Body of pancreas (tissue), 4 donors: Measurements from ENCODE around the gene MEIS2.

Experiments used
- CTCF ChIP-seq, 7 experiments: fragments of 450-650 bp in 4 of 7; fragments of 200-600 bp in 3 of 7; sonication (generic) in 3 of 7; IDR thresholded peaks; one replicate each; pipeline ENCODE4 v1.5.1; 2016 to 2019; ENCODE audit warnings: antibody characterized with exemption in 7 of 7
- POLR2A ChIP-seq, 3 donors: fragments of 450-650 bp; IDR thresholded peaks; one replicate each; pipeline ENCODE4 v1.6.1; 2016; ENCODE audit warnings: antibody characterized with exemption in 3 of 3, mild to moderate bottlenecking in 2 of 3

- TF ChIP-seq CTCF (IDR thresholded peaks at IDR 0.05) (no peak), POLR2A (IDR thresholded peaks at IDR 0.05) (no peak)
Observed at GRCh38 chr15:36907295-36907694, 193.1 kb downstream of the MEIS2 start.
